Tibial nerve (tissue), 3 donors: ENCODE measurements around the gene GJA4.

Experiments
- POLR2A ChIP-seq, 2 donors: fragments of 450-650 bp; IDR thresholded peaks; one replicate each; pipeline ENCODE4 v1.6.1; 2017; ENCODE audit warnings: antibody characterized with exemption in 2 of 2, mild to moderate bottlenecking in 2 of 2, moderate library complexity in 2 of 2
- TF ChIP-seq, protein P1 (sequence below), 5 experiments: fragments of 200-600 bp in 3 of 5; fragments of 450-650 bp in 2 of 5; sonication (generic) in 3 of 5; IDR thresholded peaks; one replicate each; pipeline ENCODE4 v1.5.1; 2016 to 2019; ENCODE audit warnings: antibody characterized with exemption in 5 of 5, mild to moderate bottlenecking in 3 of 5, moderate library complexity in 2 of 5

DNA sequence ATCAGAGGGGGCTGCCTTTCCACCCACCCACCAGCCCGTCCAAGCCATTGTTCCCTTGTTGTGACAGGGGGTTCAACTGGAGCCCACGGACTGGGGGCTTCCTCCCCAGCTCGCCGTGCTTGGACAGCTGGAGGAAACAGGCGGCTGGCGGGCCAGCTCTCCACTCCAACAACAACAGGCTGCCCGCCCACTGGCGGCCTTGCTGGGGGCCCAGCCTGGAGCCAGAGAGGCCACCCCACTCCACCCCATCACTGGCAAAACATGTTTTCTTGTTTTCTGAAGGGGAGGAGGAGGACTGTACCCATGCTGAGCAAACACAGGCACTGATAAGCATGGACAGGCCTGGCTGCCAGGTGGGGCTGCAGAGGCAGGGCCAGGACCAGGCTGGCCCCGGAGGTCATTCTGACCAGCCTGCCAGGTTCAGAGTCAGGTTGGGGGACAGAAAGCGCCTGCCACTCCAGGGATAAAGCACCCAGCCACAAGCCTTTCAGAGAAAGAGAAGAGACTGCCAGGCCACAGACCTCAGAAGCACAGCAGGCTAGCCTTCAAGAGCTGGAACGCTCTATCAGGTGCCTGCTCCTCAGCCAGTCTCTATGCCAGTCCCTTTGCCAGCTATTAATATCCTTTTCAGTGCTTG is 32.8 kb downstream of the GJA4 start:
- TF ChIP-seq, protein P1, sequence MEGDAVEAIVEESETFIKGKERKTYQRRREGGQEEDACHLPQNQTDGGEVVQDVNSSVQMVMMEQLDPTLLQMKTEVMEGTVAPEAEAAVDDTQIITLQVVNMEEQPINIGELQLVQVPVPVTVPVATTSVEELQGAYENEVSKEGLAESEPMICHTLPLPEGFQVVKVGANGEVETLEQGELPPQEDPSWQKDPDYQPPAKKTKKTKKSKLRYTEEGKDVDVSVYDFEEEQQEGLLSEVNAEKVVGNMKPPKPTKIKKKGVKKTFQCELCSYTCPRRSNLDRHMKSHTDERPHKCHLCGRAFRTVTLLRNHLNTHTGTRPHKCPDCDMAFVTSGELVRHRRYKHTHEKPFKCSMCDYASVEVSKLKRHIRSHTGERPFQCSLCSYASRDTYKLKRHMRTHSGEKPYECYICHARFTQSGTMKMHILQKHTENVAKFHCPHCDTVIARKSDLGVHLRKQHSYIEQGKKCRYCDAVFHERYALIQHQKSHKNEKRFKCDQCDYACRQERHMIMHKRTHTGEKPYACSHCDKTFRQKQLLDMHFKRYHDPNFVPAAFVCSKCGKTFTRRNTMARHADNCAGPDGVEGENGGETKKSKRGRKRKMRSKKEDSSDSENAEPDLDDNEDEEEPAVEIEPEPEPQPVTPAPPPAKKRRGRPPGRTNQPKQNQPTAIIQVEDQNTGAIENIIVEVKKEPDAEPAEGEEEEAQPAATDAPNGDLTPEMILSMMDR (IDR thresholded peaks at IDR 0.05) = no peak
- TF ChIP-seq POLR2A (IDR thresholded peaks at IDR 0.05) = no peak
